K562 (cell line): ENCODE data around the gene CD3D. TPM values are rescaled to one million over a fixed set of nuclear protein-coding genes. Genes with fewer than 3 reads are reported as not detected.

ENCODE experiments used
- ATAC-seq: fragments of 200-7000 bp; cut with Tn5 transposase; 3 replicates; pipeline ENCODE4 v1.9.1; 2020; ENCODE audit warnings: moderate library complexity
- BruUV-seq: library from RNA; stranded (reverse); fragments of 400-500 nt; replicated peaks from 2 replicates; lab custom pipeline; 2021; lab: Mats Ljungman, UMichigan
- CTCF ChIA-PET: fragments of 300-600 bp; formaldehyde crosslinking; extraction: SDS; loops from one replicate; lab custom pipeline; 2021; ENCODE audit warnings: low intra/inter-chr PET ratio; lab: Yijun Ruan, JAX
- POLR2A ChIA-PET: fragments of 300-600, 350-650 bp; sonication (Branson Sonifier 250); formaldehyde crosslinking; extraction: SDS; loops from one replicate; lab custom pipeline; 2021; ENCODE audit warnings: antibody characterized with exemption, inconsistent platforms; lab: Yijun Ruan, JAX
- DNase-seq, 4 experiments: peaks; one replicate each; pipeline versions ENCODE4 v3.0.0 to v3.0.0-alpha.2; 2011 to 2018; ENCODE audit warnings: low spot score in 3 of 4, mixed read lengths in 3 of 4; ENCODE audit errors: extremely low read depth in 1 of 4
- FAIRE-seq: peaks from 2 replicates; lab custom pipeline; 2011; peaks lifted over from hg19 to GRCh38; lab: Jason Lieb, UNC
- H2AFZ ChIP-seq: 2 replicates; pipeline ENCODE4 v1.6.0; 2011; ENCODE audit warnings: low read depth, low read length, control low read depth, inconsistent platforms
- H3K27ac ChIP-seq: fragments of 200-600 bp; 3 replicates; pipeline ENCODE4 v1.8.0; 2011; ENCODE audit warnings: low read depth, mild to moderate bottlenecking, control low read depth, inconsistent platforms, low read length, moderate library complexity, mixed read lengths; ENCODE audit errors: extremely low read depth
- H3K27me3 ChIP-seq, 2 experiments: fragments of 300-600 bp in 1 of 2; 2 replicates in 1 of 2; 3 replicates in 1 of 2; pipeline versions ENCODE4 v1.6.0 to v1.8.0; 2011; ENCODE audit warnings: inconsistent platforms in 2 of 2, low read length in 2 of 2, mild to moderate bottlenecking in 1 of 2, mixed read lengths in 1 of 2, moderate library complexity in 1 of 2; ENCODE audit not compliant: control insufficient read depth in 2 of 2, insufficient read depth in 2 of 2
- H3K36me3 ChIP-seq: fragments of 300-600 bp; 3 replicates; pipeline ENCODE4 v1.8.0; 2011; ENCODE audit warnings: mild to moderate bottlenecking, low read length, inconsistent platforms; ENCODE audit not compliant: control insufficient read depth, insufficient read depth
- H3K4me1 ChIP-seq, 2 experiments: fragments of 200-600 bp in 1 of 2; replicated peaks in 1 of 2; 2 replicates in 1 of 2; 3 replicates in 1 of 2; pipeline versions ENCODE4 v1.5.1 to v1.8.0; 2011; ENCODE audit warnings: inconsistent platforms in 2 of 2, low read length in 2 of 2, mild to moderate bottlenecking in 1 of 2, mixed read lengths in 1 of 2, moderate library complexity in 1 of 2; ENCODE audit not compliant: control insufficient read depth in 2 of 2, insufficient read depth in 2 of 2
- H3K4me2 ChIP-seq: 2 replicates; pipeline ENCODE4 v1.6.1; 2011; ENCODE audit warnings: low read length, control low read depth, inconsistent platforms, mixed read lengths; ENCODE audit not compliant: insufficient read depth
- H3K4me3 ChIP-seq: fragments of 200-600 bp; sonication (generic), shearing (Covaris generic); 2 replicates; pipeline ENCODE4 v1.5.1; 2016; ENCODE audit warnings: control low read depth, inconsistent platforms
- H3K79me2 ChIP-seq: fragments of 200-600 bp; 3 replicates; pipeline ENCODE4 v1.8.0; 2011; ENCODE audit warnings: low read length, inconsistent platforms; ENCODE audit not compliant: control insufficient read depth, insufficient read depth
- H3K9ac ChIP-seq, 2 experiments: 2 replicates each; pipeline versions ENCODE4 v1.6.0 to v1.6.1; 2011; ENCODE audit warnings: low read depth in 2 of 2, low read length in 2 of 2, control low read depth in 1 of 2, inconsistent platforms in 1 of 2, mild to moderate bottlenecking in 1 of 2, mixed read lengths in 1 of 2; ENCODE audit not compliant: insufficient read depth in 1 of 2
- H3K9me1 ChIP-seq: one replicate; pipeline ENCODE4 v1.6.0; 2011; ENCODE audit warnings: inconsistent platforms, mild to moderate bottlenecking, low read length, moderate library complexity; ENCODE audit not compliant: control insufficient read depth, insufficient read depth
- H3K9me3 ChIP-seq: replicated peaks from 2 replicates; pipeline ENCODE4 v1.5.1; 2011; ENCODE audit warnings: low read depth, low read length, inconsistent platforms; ENCODE audit not compliant: control insufficient read depth, insufficient read depth
- H4K20me1 ChIP-seq: replicated peaks from 2 replicates; pipeline ENCODE4 v1.6.1; 2011; ENCODE audit warnings: low read length, inconsistent platforms, mixed read lengths; ENCODE audit not compliant: control insufficient read depth, insufficient read depth
- AFF1 ChIP-seq, 2 experiments: fragments of 450-650 bp; IDR thresholded peaks; 2 replicates each; pipeline ENCODE4 v1.6.1; 2018; ENCODE audit warnings: mild to moderate bottlenecking in 2 of 2, low read depth in 1 of 2; ENCODE audit not compliant: partially characterized antibody in 2 of 2
- MYBL2 ChIP-seq, 2 experiments: fragments of 450-650 bp in 1 of 2; sonication (generic) in 1 of 2; formaldehyde crosslinking in 1 of 2; IDR thresholded peaks; 2 replicates each; pipeline versions ENCODE4 v1.6.1 to v1.8.1; 2017 to 2022; ENCODE audit warnings: borderline replicate concordance in 1 of 2, inconsistent platforms in 1 of 2, low read depth in 1 of 2, mild to moderate bottlenecking in 1 of 2, missing genetic modification reagents in 1 of 2, moderate library complexity in 1 of 2
- NELFE ChIP-seq: IDR thresholded peaks from 2 replicates; pipeline ENCODE4 v1.6.1; 2011; ENCODE audit warnings: mild to moderate bottlenecking; ENCODE audit not compliant: insufficient read depth, insufficient read length
- ZC3H11A ChIP-seq: IDR thresholded peaks from 2 replicates; pipeline ENCODE4 v1.6.1; 2012; ENCODE audit warnings: low read depth, low read length, improper control_type of control experiment
- WGBS: fragments of 100-300 bp; shearing (Covaris generic); methylation state at CpG from one replicate; pipeline ENCODE4 v1.1.6; 2016; ENCODE audit warnings: low coverage, mixed read lengths; ENCODE audit not compliant: insufficient coverage; ENCODE audit errors: missing lambda C conversion rate; 5-methylcytosine and 5-hydroxymethylcytosine counted together
- in situ Hi-C: fragments of 300-500 bp; cut with MboI; formaldehyde crosslinking; loops from 4 replicates; pipeline ENCODE4 v1.15.0; 2018; ENCODE audit warnings: inconsistent platforms, mixed read lengths
- intact Hi-C: fragments of 100-400 bp; cut with micrococcal nuclease; formaldehyde crosslinking; loops from 2 replicates; pipeline ENCODE4 v1.14.2; 2022
- polyA plus RNA-seq, 8 experiments: library from polyadenylated mRNA; depleted of rRNA in 4 of 8; stranded (reverse) in 5 of 8; unstranded in 3 of 8; fragments of >200 nt; fragmentation: Nextera tagmentation in 2 of 8; fragmentation: Illumina TruSeq in 1 of 8; extraction: Ambion mirVana in 2 of 8; extraction: Trizol in 1 of 8; gene quantifications; 2 replicates each; pipeline versions ENCODE4 v1.2.1 to v1.2.3, GENCODE V29; 2011 to 2014; ENCODE audit warnings: inconsistent platforms in 1 of 8, missing spikeins in 1 of 8
- total RNA-seq, 7 experiments: library from RNA; depleted of rRNA in 6 of 7; stranded (reverse); fragments of >200 nt in 6 of 7; fragmentation: Illumina TruSeq in 2 of 7; extraction: Trizol in 2 of 7; gene quantifications; 2 replicates each; pipeline versions ENCODE4 v1.2.1 to v1.2.3, GENCODE V29; 2011 to 2021; ENCODE audit warnings: low replicate concordance in 1 of 7
- TF ChIP-seq, protein P1 (sequence below): fragments of 250-450 bp; sonication (Bioruptor Pico); IDR thresholded peaks from 2 replicates; pipeline ENCODE4 v1.6.1; 2021; ENCODE audit warnings: mild to moderate bottlenecking

CD3D gene
- total and polyA plus RNA-seq, 9 of the 15 experiments (the other 6 are each of a cell fraction or from before 2014, with no cell fraction given), result 36.2 to 238 (median 67.1) TPM

DNA sequence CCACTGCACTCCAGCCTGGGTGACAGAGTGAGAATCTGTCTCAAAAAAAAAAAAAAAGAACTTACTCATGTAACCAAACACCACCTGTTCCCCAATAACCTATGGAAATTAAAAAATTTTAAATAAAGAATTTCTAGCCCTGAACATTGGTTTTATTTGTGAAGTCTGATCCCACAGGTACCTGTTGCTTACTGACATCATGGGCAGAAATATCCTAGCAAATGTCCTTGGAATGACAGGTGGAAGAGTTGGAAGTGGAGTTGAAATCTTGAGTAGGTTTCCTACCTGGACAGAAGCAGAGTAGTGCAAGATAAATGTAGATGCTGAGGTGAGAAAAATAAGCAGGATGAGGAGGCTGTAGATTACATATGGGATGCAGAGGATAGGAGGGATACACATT lies 17.2 kb downstream of the CD3D start (continued):
- TF ChIP-seq AFF1 (IDR thresholded peaks at IDR 0.05; ENCODE audit: low read depth in 1 of 2, partially characterized antibody in 2 of 2), result no peak
- TF ChIP-seq ZC3H11A, result no peak
- TF ChIP-seq, protein P1, sequence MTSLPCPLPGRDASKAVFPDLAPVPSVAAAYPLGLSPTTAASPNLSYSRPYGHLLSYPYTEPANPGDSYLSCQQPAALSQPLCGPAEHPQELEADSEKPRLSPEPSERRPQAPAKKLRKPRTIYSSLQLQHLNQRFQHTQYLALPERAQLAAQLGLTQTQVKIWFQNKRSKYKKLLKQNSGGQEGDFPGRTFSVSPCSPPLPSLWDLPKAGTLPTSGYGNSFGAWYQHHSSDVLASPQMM, result no peak

DNA sequence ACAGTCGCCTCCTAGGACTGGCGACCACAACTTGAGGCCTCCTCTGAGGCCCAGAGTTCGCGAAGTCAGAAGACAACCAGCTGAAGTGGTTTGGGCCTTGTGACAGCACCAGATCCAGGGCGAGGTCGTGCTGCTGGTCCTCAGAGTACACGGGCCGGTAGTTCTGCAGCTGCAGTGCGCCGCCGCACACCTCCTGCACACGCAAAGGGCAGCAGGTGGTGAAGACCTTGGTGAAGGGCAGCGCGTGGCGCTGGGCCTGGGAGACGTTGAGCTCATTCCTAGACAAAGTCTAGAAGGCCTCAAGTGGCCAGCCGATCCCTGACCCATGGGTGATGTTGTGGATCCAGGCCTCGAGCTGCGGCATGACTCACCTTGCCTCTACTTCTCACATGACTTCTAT lies 19.8 kb downstream of the CD3D start:
- POLR2A ChIA-PET, result no interaction called here

More for the DNA sequence above, 19.8 kb downstream of the CD3D start:
- ATAC-seq (no peak), FAIRE-seq (no peak), DNase-seq (no peak)
- Histone ChIP-seq H3K9me1 (no peaks in the 10 kb centered on the region), H3K36me3 (no peaks in the 10 kb centered on the region), H3K9me3 (no peaks in the 10 kb centered on the region), H3K9ac (no peak overlapping the region), H4K20me1 (no peaks in the 10 kb centered on the region), H3K27ac (no peak overlapping the region), H3K4me3 (no peak overlapping the region), H3K4me2 (no peak overlapping the region), H3K79me2 (no peaks in the 10 kb centered on the region), H3K4me1 (peaks cover 10 to 23% of the 10 kb centered on the region in 2 experiments), H2AFZ (no peak overlapping the region), H3K27me3 (no peaks in the 10 kb centered on the region)
- no peak for TF ChIP-seq MYBL2 (IDR thresholded peaks at IDR 0.05; ENCODE audit: low read depth)
- TF ChIP-seq MYBL2 (CRISPR knock-in tag; IDR thresholded peaks at IDR 0.05; ENCODE audit: borderline replicate concordance), result no peak
- no peak for TF ChIP-seq NELFE
- in situ Hi-C loops (no loop called here), intact Hi-C loops (no loop called here)
- BruUV-seq, result no TSS peak
- 59% methylated on average over 15 of the region's 19 CpGs for WGBS
- CTCF ChIA-PET, result no interaction called here
